Keratinocyte (primary cell): ENCODE measurements around the gene SCLY.

Experiments used
- CTCF ChIP-seq, 3 experiments: IDR thresholded peaks in 1 of 3; conservative IDR thresholded peaks in 1 of 3; optimal IDR thresholded peaks in 1 of 3; 2 replicates in 2 of 3; 3 replicates in 1 of 3; pipeline versions ENCODE3 to v1.5.1; 2011; ENCODE audit warnings: low read length in 3 of 3, mild to moderate bottlenecking in 3 of 3, moderate library complexity in 2 of 3, control low read depth in 1 of 3, inconsistent platforms in 1 of 3; ENCODE audit not compliant: insufficient read depth in 2 of 3; ENCODE audit errors: extremely low read depth in 1 of 3
- EZH2 ChIP-seq: IDR thresholded peaks from one replicate; pipeline ENCODE4 v1.6.1; 2012; ENCODE audit warnings: inconsistent platforms, mild to moderate bottlenecking, low read length, moderate library complexity

GRCh38 chr2:238022594-238023157 lies 38.1 kb upstream of the SCLY start:
- TF ChIP-seq CTCF (optimal IDR thresholded peaks at IDR 0.05 in 1 of 3, IDR thresholded peaks at IDR 0.05 in 1 of 3, conservative IDR thresholded peaks at IDR 0.05 in 1 of 3; ENCODE audit: extremely low read depth in 1 of 3, insufficient read depth in 2 of 3, low read length in 3 of 3) (no peak), EZH2 (no peak)
